Psoas muscle (tissue), 8 donors: ENCODE measurements around the gene EVC2. TPM values are rescaled to one million over a fixed set of nuclear protein-coding genes. Genes with fewer than 3 reads are reported as not detected.
"Not testable (repeated sequence)": the region's sequence is repeated elsewhere in the genome, so short reads cannot be mapped to it uniquely, and the experiment has no call there.

Experiments
- ATAC-seq, 4 donors: fragments of 200-7000 bp; cut with Tn5 transposase; one replicate each; pipeline ENCODE4 v1.9.1; 2020; ENCODE audit warnings: moderate library complexity in 3 of 4, mild to moderate bottlenecking in 2 of 4
- DNase-seq, 2 donors: peaks; one replicate each; pipeline ENCODE4 v3.0.0-alpha.2; 2020
- H3K27ac ChIP-seq: fragments of 200-600 bp; one replicate; pipeline ENCODE4 v1.8.0; 2022
- H3K27me3 ChIP-seq, 3 donors: fragments of 200-600 bp in 1 of 3; one replicate each; pipeline versions ENCODE4 v1.6.1 to v1.8.0; 2013 to 2022; ENCODE audit warnings: low read length in 2 of 3, mild to moderate bottlenecking in 2 of 3, moderate library complexity in 1 of 3; ENCODE audit not compliant: insufficient read depth in 3 of 3
- H3K36me3 ChIP-seq, 2 donors: fragments of 200-600 bp in 1 of 2; one replicate each; pipeline versions ENCODE4 v1.6.1 to v1.8.0; 2013 to 2022; ENCODE audit warnings: low read depth in 1 of 2, mild to moderate bottlenecking in 1 of 2, moderate library complexity in 1 of 2; ENCODE audit not compliant: insufficient read depth in 1 of 2
- H3K4me1 ChIP-seq: fragments of 200-600 bp; one replicate; pipeline ENCODE4 v1.8.0; 2022
- H3K4me3 ChIP-seq: fragments of 200-600 bp; one replicate; pipeline ENCODE4 v1.8.0; 2022; ENCODE audit warnings: mild to moderate bottlenecking
- H3K9me3 ChIP-seq: fragments of 200-600 bp; one replicate; pipeline ENCODE4 v1.8.0; 2022
- WGBS, 3 donors: extraction: QIAGEN DNeasy Blood & Tissue Kit; methylation state at CpG; one replicate each; pipeline versions ENCODE4 v1.1.6 to v1.1.7; 2013; 5-methylcytosine and 5-hydroxymethylcytosine counted together
- intact Hi-C, 2 donors: fragments of 100-400 bp; cut with DNase I; formaldehyde crosslinking; loops; one replicate each; pipeline versions ENCODE4 v1.11.0 to v1.14.2; 2022
- polyA plus RNA-seq, 3 donors: library from polyadenylated mRNA; stranded (reverse); fragments of 200-250 nt; gene quantifications; one replicate each; pipeline ENCODE4 v1.2.3, GENCODE V29; 2013
- total RNA-seq, 4 donors: library from RNA; stranded (reverse); fragmentation: NEBNext Ultra II Directional in 2 of 4; extraction: Animal tissue kit (Norgen Biotek cat#: 25700) in 2 of 4; gene quantifications; one replicate each; pipeline versions ENCODE4 v1.2.1 to v1.2.4, GENCODE V29; 2021 to 2023
- TF ChIP-seq, protein P1 (sequence below): fragments of 200-600 bp; IDR thresholded peaks from one replicate; pipeline ENCODE4 v1.8.0; 2022; ENCODE audit warnings: antibody characterized with exemption
- donor health status: healthy with polysubstance abuse.
- donor health status: DM: no; HTN: no; CAD: no; lungs with moderate emphysema.
- donor health status: Bipolar disorder and iron deficiency.
- donor health status: healthy.
- donor health status: DM: yes; HTN: yes; CAD: no.
- donor health status: DM: no; HTN: no; CAD: no.
- donor health status: DM: no; HTN: no; CAD: no.
- donor health status: DM: yes; HTN: yes; CAD: no.

The EVC2 gene
- total and polyA plus RNA-seq, 7 donors: 0.24 to 1.0 (median 0.44) TPM

GRCh38 chr4:5734853-5735252, 26.5 kb upstream of the EVC2 start:
- no peak for ATAC-seq
- WGBS, 3 donors: 43 to 66% (median 45%) methylated on average over 5 of the region's 5 CpGs

GRCh38 chr4:5732158-5732557, 23.8 kb upstream of the EVC2 start:
- Histone ChIP-seq H3K27me3 (no peaks in the 10 kb centered on the region), H3K27ac (no peak overlapping the region), H3K4me3 (no peak overlapping the region), H3K9me3 (no peaks in the 10 kb centered on the region), H3K36me3 (peaks cover 0 to 6% of the 10 kb centered on the region in 2 donors), H3K4me1 (no peaks in the 10 kb centered on the region)
- TF ChIP-seq, protein P1, sequence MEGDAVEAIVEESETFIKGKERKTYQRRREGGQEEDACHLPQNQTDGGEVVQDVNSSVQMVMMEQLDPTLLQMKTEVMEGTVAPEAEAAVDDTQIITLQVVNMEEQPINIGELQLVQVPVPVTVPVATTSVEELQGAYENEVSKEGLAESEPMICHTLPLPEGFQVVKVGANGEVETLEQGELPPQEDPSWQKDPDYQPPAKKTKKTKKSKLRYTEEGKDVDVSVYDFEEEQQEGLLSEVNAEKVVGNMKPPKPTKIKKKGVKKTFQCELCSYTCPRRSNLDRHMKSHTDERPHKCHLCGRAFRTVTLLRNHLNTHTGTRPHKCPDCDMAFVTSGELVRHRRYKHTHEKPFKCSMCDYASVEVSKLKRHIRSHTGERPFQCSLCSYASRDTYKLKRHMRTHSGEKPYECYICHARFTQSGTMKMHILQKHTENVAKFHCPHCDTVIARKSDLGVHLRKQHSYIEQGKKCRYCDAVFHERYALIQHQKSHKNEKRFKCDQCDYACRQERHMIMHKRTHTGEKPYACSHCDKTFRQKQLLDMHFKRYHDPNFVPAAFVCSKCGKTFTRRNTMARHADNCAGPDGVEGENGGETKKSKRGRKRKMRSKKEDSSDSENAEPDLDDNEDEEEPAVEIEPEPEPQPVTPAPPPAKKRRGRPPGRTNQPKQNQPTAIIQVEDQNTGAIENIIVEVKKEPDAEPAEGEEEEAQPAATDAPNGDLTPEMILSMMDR: no peak
- DNase-seq (no peak), ATAC-seq (no peak)
- intact Hi-C loops: no loop called here
- 90 to 92% (median 92%) methylated on average over 10 of the region's 10 CpGs for WGBS, 3 donors

More at GRCh38 chr4:5734853-5735252, 26.5 kb upstream of the EVC2 start:
- peaks cover 0 to 2% of the 10 kb centered on the region in 2 donors for H3K36me3 ChIP-seq
- DNase-seq: peak in 1 of 2 donors; percentile 60
- no peaks in the 10 kb centered on the region for H3K27me3 ChIP-seq
- no peak overlapping the region for H3K4me3 ChIP-seq
- H3K9me3 ChIP-seq: no peaks in the 10 kb centered on the region
- intact Hi-C loops: no loop called here
- H3K4me1 ChIP-seq: no peaks in the 10 kb centered on the region
- TF ChIP-seq, protein P1: no peak
- no peak overlapping the region for H3K27ac ChIP-seq

DNA sequence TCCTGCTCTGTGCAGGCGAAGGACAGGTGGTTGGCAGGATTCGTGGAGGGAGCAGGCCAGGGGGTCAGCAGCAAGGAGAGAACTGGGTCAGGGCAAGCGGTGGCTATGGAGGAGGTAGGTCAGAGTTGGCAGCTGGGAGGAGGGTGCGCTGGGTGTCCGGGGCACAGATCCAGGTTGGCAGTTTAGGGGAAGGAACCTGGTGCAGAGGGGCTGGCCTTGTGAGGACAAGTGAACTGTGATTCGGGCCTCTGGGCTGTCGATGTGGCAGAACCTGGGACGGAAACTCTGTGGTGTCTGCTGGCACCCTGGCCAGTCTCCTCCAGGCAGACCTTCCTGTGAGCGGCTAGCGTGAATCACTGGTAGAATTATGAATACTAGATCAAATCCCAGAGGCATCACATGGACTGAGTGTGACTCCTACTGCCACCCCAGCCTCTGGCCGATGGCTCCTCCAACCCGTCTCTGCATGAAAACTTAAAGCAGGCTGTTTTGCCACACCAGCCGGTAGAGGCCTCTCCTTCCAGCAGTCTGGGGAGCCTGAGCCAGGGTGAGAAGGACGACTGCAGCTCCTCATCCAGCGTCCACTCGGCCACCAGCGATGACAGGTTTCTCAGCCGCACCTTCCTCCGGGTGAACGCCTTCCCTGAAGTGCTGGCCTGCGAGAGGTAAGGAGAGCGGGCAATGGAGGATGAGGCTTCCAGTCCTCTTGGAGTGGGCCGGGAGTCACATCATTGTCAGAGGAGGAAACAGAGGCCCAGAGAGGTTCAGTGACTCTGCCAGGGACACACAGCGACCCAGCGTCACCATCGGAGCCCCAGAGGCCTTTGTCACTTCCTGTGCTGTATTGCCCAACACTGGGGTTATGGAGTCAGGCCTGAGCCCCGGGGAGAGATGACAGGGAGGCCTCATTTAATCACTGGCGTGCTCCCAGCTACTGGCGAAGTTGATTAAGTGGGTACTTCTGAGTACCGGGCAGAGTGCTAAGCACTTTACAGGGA, 22.9 kb upstream of the EVC2 start:
- intact Hi-C loops: no loop called here
- Histone ChIP-seq H3K4me3 (no peak overlapping the region), H3K27me3 (no peaks in the 10 kb centered on the region), H3K9me3 (no peaks in the 10 kb centered on the region), H3K4me1 (no peaks in the 10 kb centered on the region), H3K27ac (no peak overlapping the region), H3K36me3 (peaks cover 0 to 6% of the 10 kb centered on the region in 2 donors)
- TF ChIP-seq, protein P1: no peak
- DNase-seq (peak in 1 of 2 donors; percentile 45), ATAC-seq (no peak)
- WGBS, 3 donors: 73 to 90% (median 79%) methylated on average over 30 of the region's 30 CpGs

GRCh38 chr4:5730436-5730835, 22.1 kb upstream of the EVC2 start:
- WGBS, 3 donors: 76 to 90% (median 82%) methylated on average over 10 of the region's 10 CpGs
- peaks cover 0 to 6% of the 10 kb centered on the region in 2 donors for H3K36me3 ChIP-seq
- no peak overlapping the region for H3K27ac ChIP-seq

GRCh38 chr4:5728412-5728811, 20.1 kb upstream of the EVC2 start:
- H3K27ac ChIP-seq, ATAC-seq, H3K4me3 ChIP-seq, DNase-seq, intact Hi-C loops, H3K27me3 ChIP-seq, H3K9me3 ChIP-seq, H3K36me3 ChIP-seq, H3K4me1 ChIP-seq: not testable (repeated sequence)
- 72 to 90% (median 76%) methylated on average over 1 to 2 of the region's 2 CpGs for WGBS, 3 donors

More at GRCh38 chr4:5730436-5730835, 22.1 kb upstream of the EVC2 start:
- no peaks in the 10 kb centered on the region for H3K9me3 ChIP-seq
- no peak for ATAC-seq
- H3K4me3 ChIP-seq: no peak overlapping the region
- no peak for DNase-seq
- intact Hi-C loops: no loop called here
- no peaks in the 10 kb centered on the region for H3K4me1 ChIP-seq
- no peaks in the 10 kb centered on the region for H3K27me3 ChIP-seq
- TF ChIP-seq, protein P1: no peak
